ENCODE measurements around the gene MAGI1.

DNA sequence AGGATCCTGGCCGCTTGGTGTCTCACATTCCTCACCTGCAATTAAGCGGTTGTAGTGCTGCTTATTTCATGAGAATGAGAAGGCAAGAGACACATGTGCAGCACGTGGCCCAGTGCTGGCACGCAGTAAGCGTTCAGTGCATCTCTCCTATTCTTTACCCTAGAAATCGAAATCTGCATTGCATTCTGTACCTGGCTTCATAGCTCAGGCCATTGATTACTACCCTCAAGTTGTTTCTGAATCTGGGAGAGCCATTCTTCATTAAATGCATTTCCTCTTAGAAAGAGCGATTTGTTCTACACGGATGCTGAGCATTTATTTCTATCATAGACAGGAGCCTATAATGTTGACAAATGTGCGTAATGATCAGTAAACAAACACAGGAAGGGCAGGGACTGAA, 168.9 kb downstream of the MAGI1 start:
- TF ChIP-seq CTCF (IDR thresholded peaks at IDR 0.05; ENCODE audit: insufficient read depth, low read length, poor library complexity, severe bottlenecking) (no peak), EZH2phosphoT487 (conservative IDR thresholded peaks at IDR 0.05; ENCODE audit: low read length) (no peak)
